Measurements from ENCODE around the gene LINC01488. TPM values are rescaled to one million over a fixed set of nuclear protein-coding genes. Genes with fewer than 3 reads are reported as not detected.

The LINC01488 gene
- total and polyA plus RNA-seq, 2 experiments from 2014 or later, result not detected

- TF ChIP-seq, protein P1, sequence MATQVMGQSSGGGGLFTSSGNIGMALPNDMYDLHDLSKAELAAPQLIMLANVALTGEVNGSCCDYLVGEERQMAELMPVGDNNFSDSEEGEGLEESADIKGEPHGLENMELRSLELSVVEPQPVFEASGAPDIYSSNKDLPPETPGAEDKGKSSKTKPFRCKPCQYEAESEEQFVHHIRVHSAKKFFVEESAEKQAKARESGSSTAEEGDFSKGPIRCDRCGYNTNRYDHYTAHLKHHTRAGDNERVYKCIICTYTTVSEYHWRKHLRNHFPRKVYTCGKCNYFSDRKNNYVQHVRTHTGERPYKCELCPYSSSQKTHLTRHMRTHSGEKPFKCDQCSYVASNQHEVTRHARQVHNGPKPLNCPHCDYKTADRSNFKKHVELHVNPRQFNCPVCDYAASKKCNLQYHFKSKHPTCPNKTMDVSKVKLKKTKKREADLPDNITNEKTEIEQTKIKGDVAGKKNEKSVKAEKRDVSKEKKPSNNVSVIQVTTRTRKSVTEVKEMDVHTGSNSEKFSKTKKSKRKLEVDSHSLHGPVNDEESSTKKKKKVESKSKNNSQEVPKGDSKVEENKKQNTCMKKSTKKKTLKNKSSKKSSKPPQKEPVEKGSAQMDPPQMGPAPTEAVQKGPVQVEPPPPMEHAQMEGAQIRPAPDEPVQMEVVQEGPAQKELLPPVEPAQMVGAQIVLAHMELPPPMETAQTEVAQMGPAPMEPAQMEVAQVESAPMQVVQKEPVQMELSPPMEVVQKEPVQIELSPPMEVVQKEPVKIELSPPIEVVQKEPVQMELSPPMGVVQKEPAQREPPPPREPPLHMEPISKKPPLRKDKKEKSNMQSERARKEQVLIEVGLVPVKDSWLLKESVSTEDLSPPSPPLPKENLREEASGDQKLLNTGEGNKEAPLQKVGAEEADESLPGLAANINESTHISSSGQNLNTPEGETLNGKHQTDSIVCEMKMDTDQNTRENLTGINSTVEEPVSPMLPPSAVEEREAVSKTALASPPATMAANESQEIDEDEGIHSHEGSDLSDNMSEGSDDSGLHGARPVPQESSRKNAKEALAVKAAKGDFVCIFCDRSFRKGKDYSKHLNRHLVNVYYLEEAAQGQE (IDR thresholded peaks at IDR 0.05; ENCODE audit: unreplicated experiment), result no peak
- no peak for TF ChIP-seq ZNF114 (CRISPR knock-in tag; IDR thresholded peaks at IDR 0.05)
These were observed 30.0 kb downstream of the LINC01488 start (continued) for GRCh38 chr11:69511358-69512055.

DNA sequence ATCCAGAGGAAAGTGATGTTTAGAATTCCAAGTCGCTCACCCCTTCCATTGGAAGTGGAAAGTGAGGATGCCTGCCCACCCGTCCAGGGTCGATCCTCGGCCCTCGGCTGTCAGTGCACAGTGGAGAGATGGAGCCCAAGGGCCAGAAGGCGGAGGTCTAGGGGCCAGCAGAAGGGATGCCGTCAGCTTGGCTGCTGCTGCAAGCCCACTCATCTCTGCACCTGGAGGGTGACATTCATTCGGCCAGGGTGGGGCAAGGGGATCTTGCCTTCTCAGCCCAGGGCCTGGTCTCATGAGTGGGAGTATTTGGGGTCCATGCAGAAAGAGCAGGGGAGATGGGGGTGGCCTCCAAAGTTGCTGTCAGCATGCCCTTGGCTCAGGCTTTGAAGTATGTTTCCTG is 30.7 kb downstream of the LINC01488 start:
- H3K27ac Mint-ChIP-seq, result no peak overlapping the region
- TF ChIP-seq, protein P1 (IDR thresholded peaks at IDR 0.05; ENCODE audit: unreplicated experiment), result no peak
- no peak for TF ChIP-seq POLR2AphosphoS5 (IDR thresholded peaks at IDR 0.05; ENCODE audit: low read depth)
- TF ChIP-seq ZNF331 (CRISPR knock-in tag; IDR thresholded peaks at IDR 0.05; ENCODE audit: low read depth), result no peak
- no peak for TF ChIP-seq NANOG (IDR thresholded peaks at IDR 0.05; ENCODE audit: borderline replicate concordance)
- TF ChIP-seq CREB1 (CRISPR knock-in tag; IDR thresholded peaks at IDR 0.05; ENCODE audit: low read depth), result no peak
- TF ChIP-seq STAT1 (IDR thresholded peaks at IDR 0.05; ENCODE audit: unreplicated experiment), result no peak
- TF ChIP-seq CTCF (conservative IDR thresholded peaks at IDR 0.05; ENCODE audit: low read depth in 2 of 2), result no peak
- TF ChIP-seq JUNB (IDR thresholded peaks at IDR 0.05; ENCODE audit: unreplicated experiment), result no peak
- TF ChIP-seq ZNF114 (CRISPR knock-in tag; IDR thresholded peaks at IDR 0.05), result no peak

More for the DNA sequence above, 30.7 kb downstream of the LINC01488 start:
- Mint-ChIP-seq H3K9me3 (peaks cover 16% of the 10 kb centered on the region), H3K4me1 (no peaks in the 10 kb centered on the region; the same call in 2 of the 3 replicates), H3K36me3 (ENCODE audit: low read depth) (peaks cover 15% of the 10 kb centered on the region), H3K4me3 (no peak overlapping the region), H3K27me3 (ENCODE audit: insufficient read depth, low read depth, poor library complexity) (peaks cover 9% of the 10 kb centered on the region)
- no peaks in the 10 kb centered on the region for H4K20me1 ChIP-seq (replicated peaks; ENCODE audit: insufficient read depth)
- no peak overlapping the region for H3K27ac ChIP-seq (ENCODE audit: low read depth)
- no peaks in the 10 kb centered on the region for H3K4me1 ChIP-seq (ENCODE audit: insufficient read depth)
- H3K36me3 ChIP-seq (ENCODE audit: insufficient read depth), result no peaks in the 10 kb centered on the region
- 0 out of 2 replicates have a peak, but pooled peaks cover 5% of the 10 kb centered on the region for H3K9me2 ChIP-seq (ENCODE audit: insufficient read depth)
- no peak overlapping the region for H2AFZ ChIP-seq
- no peak overlapping the region for H3K4me2 ChIP-seq
- ATAC-seq (no peak), DNase-seq (ENCODE audit: low spot score) (no peak)
- H3K4me3 ChIP-seq, result no peak overlapping the region
- no peaks in the 10 kb centered on the region for H3K27me3 ChIP-seq (ENCODE audit: insufficient read depth)
- no peaks in the 10 kb centered on the region for H3F3A ChIP-seq (replicated peaks; ENCODE audit: low read depth)
- no peaks in the 10 kb centered on the region for H3K79me2 ChIP-seq (replicated peaks; ENCODE audit: insufficient read depth)
